Karpas-422 (cell line): Measurements from ENCODE around the gene UXS1. TPM values are rescaled to one million over a fixed set of nuclear protein-coding genes. Genes with fewer than 3 reads are reported as not detected.

Source experiments
- DNase-seq: peaks from one replicate; pipeline ENCODE4 v3.0.0-alpha.2; 2015
- H2AFZ ChIP-seq: fragments of 200-600 bp; sonication (generic); 2 replicates; pipeline ENCODE4 v1.6.1; 2014; ENCODE audit warnings: antibody characterized with exemption, low read length, mixed read lengths
- H3K27ac ChIP-seq: fragments of 200-600 bp; sonication (generic); 2 replicates; pipeline ENCODE4 v1.5.1; 2014; ENCODE audit warnings: mild to moderate bottlenecking, low read length, moderate library complexity
- H3K27me3 ChIP-seq: fragments of 200-600 bp; sonication (generic); 2 replicates; pipeline ENCODE4 v1.6.1; 2014; ENCODE audit warnings: low read length, mixed read lengths
- H3K36me3 ChIP-seq: fragments of 200-600 bp; sonication (generic); 2 replicates; pipeline ENCODE4 v1.6.1; 2014; ENCODE audit warnings: low read length, mixed read lengths; ENCODE audit not compliant: insufficient read depth
- H3K4me1 ChIP-seq: fragments of 200-600 bp; sonication (generic); 2 replicates; pipeline ENCODE4 v1.6.1; 2014; ENCODE audit warnings: mild to moderate bottlenecking, low read length, mixed read lengths
- H3K4me2 ChIP-seq: fragments of 200-600 bp; sonication (generic); 2 replicates; pipeline ENCODE4 v1.6.1; 2014; ENCODE audit warnings: low read length, low read depth, mild to moderate bottlenecking; ENCODE audit not compliant: poor library complexity, severe bottlenecking
- H3K4me3 ChIP-seq: fragments of 200-600 bp; sonication (generic); 2 replicates; pipeline ENCODE4 v1.5.1; 2014; ENCODE audit warnings: mild to moderate bottlenecking, antibody characterized with exemption, low read length, mixed read lengths
- H3K79me2 ChIP-seq: fragments of 200-600 bp; sonication (generic); 2 replicates; pipeline ENCODE4 v1.6.1; 2014; ENCODE audit warnings: mild to moderate bottlenecking, low read length, mixed read lengths
- H3K9ac ChIP-seq: fragments of 200-600 bp; sonication (generic); 2 replicates; pipeline ENCODE4 v1.6.0; 2014; ENCODE audit warnings: low read length
- H3K9me2 ChIP-seq: fragments of 200-600 bp; sonication (generic), shearing (Covaris generic); replicated peaks from 2 replicates; pipeline ENCODE4 v1.6.0; 2014; ENCODE audit warnings: mild to moderate bottlenecking, low read length, moderate library complexity; ENCODE audit not compliant: insufficient read depth
- H3K9me3 ChIP-seq: fragments of 300-700, 200-600 bp; sonication (generic); 2 replicates; pipeline ENCODE4 v1.6.1; 2014; ENCODE audit warnings: low read length, mixed read lengths
- H4K20me1 ChIP-seq: fragments of 200-600 bp; sonication (generic); 2 replicates; pipeline ENCODE4 v1.6.1; 2014; ENCODE audit warnings: mild to moderate bottlenecking, antibody characterized with exemption, low read length, low read depth; ENCODE audit not compliant: insufficient read depth
- total RNA-seq: library from RNA; depleted of rRNA; stranded (reverse); fragments of >200 nt; shearing (Covaris generic); gene quantifications from 2 replicates; pipeline ENCODE4 v1.2.3, GENCODE V29; 2014; ENCODE audit warnings: low replicate concordance

Gene UXS1
- total RNA-seq, 1 experiment from 2014 or later: 8.4 TPM

DNA sequence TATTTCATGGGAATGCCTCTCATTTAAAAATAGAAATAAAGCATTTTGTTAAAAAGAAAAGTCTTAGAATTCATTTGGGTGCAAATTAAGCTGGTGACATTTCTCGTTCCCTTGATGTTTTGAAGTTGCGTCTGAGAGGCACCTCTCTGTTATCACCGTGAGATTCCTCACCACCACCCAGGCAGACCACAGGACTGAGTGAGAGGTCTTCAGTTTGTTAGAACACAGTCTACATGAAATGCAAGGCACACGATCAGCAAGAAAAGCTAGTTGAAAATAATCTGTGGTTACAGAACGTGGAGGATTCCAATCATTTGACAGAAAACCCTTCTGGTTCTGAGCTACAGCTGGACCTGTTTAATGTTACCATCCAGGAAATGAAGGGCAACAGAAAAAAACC lies 116.0 kb downstream of the UXS1 start:
- no peak overlapping the region for H3K4me2 ChIP-seq
- H4K20me1 ChIP-seq: no peaks in the 10 kb centered on the region
- no peak overlapping the region for H2AFZ ChIP-seq
- no peak for DNase-seq
- H3K4me3 ChIP-seq: no peak overlapping the region
- no peak overlapping the region for H3K27ac ChIP-seq
- no peaks in the 10 kb centered on the region for H3K79me2 ChIP-seq
- no peaks in the 10 kb centered on the region for H3K36me3 ChIP-seq
- no peaks in the 10 kb centered on the region for H3K9me3 ChIP-seq
- no peaks in the 10 kb centered on the region for H3K9me2 ChIP-seq
- no peak overlapping the region for H3K9ac ChIP-seq
- no peaks in the 10 kb centered on the region; the same call in 1 of the 2 replicates for H3K27me3 ChIP-seq
- no peaks in the 10 kb centered on the region for H3K4me1 ChIP-seq

GRCh38 chr2:106076941-106077340 lies 117.2 kb downstream of the UXS1 start:
- H4K20me1 ChIP-seq: no peaks in the 10 kb centered on the region
- no peak overlapping the region for H3K4me3 ChIP-seq
- no peaks in the 10 kb centered on the region; the same call in 1 of the 2 replicates for H3K27me3 ChIP-seq
- no peak overlapping the region for H3K27ac ChIP-seq
- H3K4me2 ChIP-seq: no peak overlapping the region
- no peak for DNase-seq
- no peaks in the 10 kb centered on the region for H3K79me2 ChIP-seq
- no peaks in the 10 kb centered on the region for H3K9me2 ChIP-seq
- H2AFZ ChIP-seq: no peak overlapping the region
- H3K9ac ChIP-seq: no peak overlapping the region
- no peaks in the 10 kb centered on the region for H3K36me3 ChIP-seq
- no peaks in the 10 kb centered on the region for H3K9me3 ChIP-seq
- H3K4me1 ChIP-seq: no peaks in the 10 kb centered on the region

- Histone ChIP-seq H3K4me1 (no peaks in the 10 kb centered on the region), H3K27me3 (no peaks in the 10 kb centered on the region), H3K9me2 (no peaks in the 10 kb centered on the region), H3K9ac (no peak overlapping the region), H2AFZ (no peak overlapping the region), H3K79me2 (no peaks in the 10 kb centered on the region), H3K9me3 (no peaks in the 10 kb centered on the region), H4K20me1 (no peaks in the 10 kb centered on the region), H3K4me3 (no peak overlapping the region), H3K27ac (no peak overlapping the region), H3K36me3 (no peaks in the 10 kb centered on the region), H3K4me2 (no peak overlapping the region)
- DNase-seq: no peak
Measured at GRCh38 chr2:106075048-106075447, 119.1 kb downstream of the UXS1 start.

GRCh38 chr2:106073678-106074406 lies 120.3 kb downstream of the UXS1 start:
- Histone ChIP-seq H2AFZ (no peak overlapping the region), H4K20me1 (no peaks in the 10 kb centered on the region), H3K36me3 (no peaks in the 10 kb centered on the region), H3K4me2 (no peak overlapping the region), H3K4me1 (no peaks in the 10 kb centered on the region), H3K27ac (no peak overlapping the region), H3K9ac (no peak overlapping the region), H3K9me2 (no peaks in the 10 kb centered on the region), H3K4me3 (no peak overlapping the region), H3K27me3 (no peaks in the 10 kb centered on the region), H3K79me2 (no peaks in the 10 kb centered on the region), H3K9me3 (no peaks in the 10 kb centered on the region)
- no peak for DNase-seq

DNA sequence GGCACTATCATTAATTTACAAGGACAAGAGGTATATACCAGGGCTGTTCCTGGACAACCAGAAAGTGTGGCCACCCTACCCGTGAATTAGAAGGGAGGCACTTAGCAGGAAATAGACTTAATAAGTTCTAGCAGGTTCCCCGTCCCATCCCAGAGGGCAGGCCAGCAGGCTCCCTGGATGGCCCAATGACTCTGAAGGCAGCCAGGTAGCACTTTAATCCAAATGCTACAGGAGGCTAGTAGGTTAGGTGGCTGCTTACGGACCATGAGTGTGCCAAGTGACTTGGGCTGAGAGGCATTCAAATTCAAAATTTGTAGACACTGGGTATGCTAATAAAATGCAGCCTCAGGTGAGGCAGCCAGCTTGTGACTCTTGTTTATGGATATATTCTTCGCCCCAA lies 123.9 kb downstream of the UXS1 start:
- Histone ChIP-seq H2AFZ (no peak overlapping the region), H3K9me3 (no peaks in the 10 kb centered on the region), H3K4me1 (no peaks in the 10 kb centered on the region), H3K4me3 (no peak overlapping the region), H3K36me3 (no peaks in the 10 kb centered on the region), H3K4me2 (no peak overlapping the region), H3K9ac (no peak overlapping the region), H4K20me1 (no peaks in the 10 kb centered on the region), H3K27me3 (no peaks in the 10 kb centered on the region), H3K79me2 (no peaks in the 10 kb centered on the region), H3K27ac (no peak overlapping the region), H3K9me2 (no peaks in the 10 kb centered on the region)
- no peak for DNase-seq

DNA sequence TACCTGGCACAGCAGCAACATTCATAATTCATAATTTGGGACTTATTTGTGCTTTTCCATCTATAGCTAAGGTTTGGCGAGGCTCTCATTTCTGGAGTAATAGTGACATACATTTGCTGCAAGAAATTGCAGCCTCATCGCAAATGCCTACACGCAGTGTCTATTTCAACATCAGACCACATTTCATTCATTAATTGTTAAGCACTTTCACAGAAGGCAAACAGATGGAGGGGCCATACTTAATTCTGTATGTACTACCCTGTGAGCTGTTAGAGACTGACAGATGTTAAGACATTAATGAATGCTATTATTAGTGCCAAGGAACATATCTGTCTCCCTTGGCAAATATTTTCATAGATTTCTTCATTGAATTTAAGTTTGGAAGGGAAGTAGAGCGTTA lies 125.7 kb downstream of the UXS1 start:
- H3K9me3 ChIP-seq: no peaks in the 10 kb centered on the region
- no peaks in the 10 kb centered on the region for H4K20me1 ChIP-seq
- H3K36me3 ChIP-seq: no peaks in the 10 kb centered on the region
- H3K27ac ChIP-seq: no peak overlapping the region
- no peak for DNase-seq
- no peak overlapping the region for H3K9ac ChIP-seq
- H3K4me2 ChIP-seq: no peak overlapping the region
- H3K4me1 ChIP-seq: no peaks in the 10 kb centered on the region
- H2AFZ ChIP-seq: no peak overlapping the region
- H3K9me2 ChIP-seq: no peaks in the 10 kb centered on the region
- H3K27me3 ChIP-seq: no peaks in the 10 kb centered on the region
- no peaks in the 10 kb centered on the region for H3K79me2 ChIP-seq
- no peak overlapping the region for H3K4me3 ChIP-seq

DNA sequence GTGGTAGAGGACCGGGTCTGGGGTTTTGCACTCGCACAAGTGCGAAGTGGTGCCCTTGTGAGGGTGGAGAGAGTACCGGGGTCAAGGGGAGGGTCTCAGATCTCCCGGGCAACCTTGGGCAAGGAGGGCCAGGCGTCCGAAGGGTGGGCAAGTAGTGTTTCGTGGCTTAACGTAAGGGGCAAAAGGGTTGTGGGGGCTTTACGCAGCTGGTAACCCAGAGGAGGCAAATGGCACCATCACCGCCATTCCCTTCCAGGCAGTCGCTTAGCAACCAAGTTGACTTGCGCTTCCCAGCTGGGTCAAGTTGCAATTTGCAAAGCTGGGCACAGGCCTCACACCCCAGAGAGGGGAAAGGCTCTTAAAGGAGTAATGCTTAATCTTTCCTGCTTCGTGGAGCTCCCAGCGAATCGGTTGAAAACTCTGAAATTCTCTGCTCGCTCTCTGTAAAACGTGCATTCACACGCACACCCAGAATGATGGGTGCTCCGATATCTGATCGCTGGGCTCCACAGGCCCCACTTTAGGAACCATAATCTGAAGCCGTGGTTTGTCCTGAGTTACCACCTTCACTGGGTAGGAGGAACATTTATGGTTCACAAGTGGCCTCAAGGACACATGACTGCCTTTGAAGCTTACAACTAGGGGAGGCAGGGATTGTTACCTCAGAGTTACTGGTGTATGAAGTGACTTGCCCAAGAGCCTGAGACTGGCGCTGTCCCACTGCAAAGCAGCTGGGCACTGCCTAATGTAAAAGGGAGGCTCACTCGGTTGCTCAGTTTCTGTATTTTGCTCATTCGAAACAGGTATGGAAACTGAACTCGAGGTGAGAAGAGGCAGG lies 127.9 kb downstream of the UXS1 start:
- H3K27ac ChIP-seq: no peak overlapping the region
- no peaks in the 10 kb centered on the region for H3K27me3 ChIP-seq
- no peaks in the 10 kb centered on the region for H4K20me1 ChIP-seq
- no peak overlapping the region for H3K9ac ChIP-seq
- no peak overlapping the region for H3K4me2 ChIP-seq
- H3K9me3 ChIP-seq: no peaks in the 10 kb centered on the region
- no peaks in the 10 kb centered on the region for H3K4me1 ChIP-seq
- H3K4me3 ChIP-seq: no peak overlapping the region
- no peaks in the 10 kb centered on the region for H3K79me2 ChIP-seq
- H3K9me2 ChIP-seq: no peaks in the 10 kb centered on the region
- no peak for DNase-seq
- H3K36me3 ChIP-seq: no peaks in the 10 kb centered on the region
- no peak overlapping the region for H2AFZ ChIP-seq

DNA sequence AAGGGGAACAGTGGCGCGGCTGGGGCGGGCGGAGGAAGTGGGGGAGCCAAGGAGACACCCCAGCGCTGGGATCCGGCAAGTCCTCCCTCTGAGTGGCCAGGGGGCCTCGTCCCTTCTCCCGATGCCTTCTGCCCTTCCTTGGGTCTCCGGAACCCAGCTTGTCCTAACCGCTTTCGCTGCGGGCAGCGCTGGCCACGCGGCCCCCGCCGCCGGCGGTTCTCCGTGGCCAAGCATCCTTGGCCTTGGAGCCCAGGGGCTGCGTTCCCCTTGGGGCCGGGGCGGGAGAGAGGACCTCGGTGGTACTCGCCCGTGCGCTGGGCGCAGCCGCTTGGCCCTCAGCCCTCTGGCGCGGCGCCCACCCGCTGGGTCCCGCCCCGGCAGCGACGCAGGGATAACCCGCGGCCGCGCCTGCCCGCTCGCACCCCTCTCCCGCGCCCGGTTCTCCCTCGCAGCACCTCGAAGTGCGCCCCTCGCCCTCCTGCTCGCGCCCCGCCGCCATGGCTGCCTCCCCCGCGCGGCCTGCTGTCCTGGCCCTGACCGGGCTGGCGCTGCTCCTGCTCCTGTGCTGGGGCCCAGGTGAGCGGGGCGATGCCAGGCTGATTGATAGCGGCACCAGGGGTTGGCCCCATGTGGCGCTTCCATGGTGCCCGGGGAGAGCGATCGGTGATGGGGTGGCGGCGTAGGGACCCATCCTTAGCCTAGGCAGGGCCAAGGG lies 128.7 kb downstream of the UXS1 start:
- H3K27me3 ChIP-seq: no peaks in the 10 kb centered on the region
- no peak overlapping the region for H3K9ac ChIP-seq
- no peaks in the 10 kb centered on the region for H4K20me1 ChIP-seq
- H2AFZ ChIP-seq: no peak overlapping the region
- H3K4me3 ChIP-seq: no peak overlapping the region
- no peak overlapping the region for H3K27ac ChIP-seq
- no peaks in the 10 kb centered on the region for H3K9me3 ChIP-seq
- DNase-seq: no peak
- H3K9me2 ChIP-seq: no peaks in the 10 kb centered on the region
- H3K4me2 ChIP-seq: no peak overlapping the region
- H3K79me2 ChIP-seq: no peaks in the 10 kb centered on the region
- H3K36me3 ChIP-seq: no peaks in the 10 kb centered on the region
- H3K4me1 ChIP-seq: no peaks in the 10 kb centered on the region
